ENCODE data around the gene DLX2. TPM values are rescaled to one million over a fixed set of nuclear protein-coding genes. Genes with fewer than 3 reads are reported as not detected.
A peak's percentile ranks its signal among the peaks of the same experiment; 100 is the strongest.

The DLX2 gene
- total RNA-seq, 4 donors from 2014 or later, result not detected

GRCh38 chr2:172098287-172098649 lies 4.4 kb downstream of the DLX2 start:
- Histone ChIP-seq H3K36me3 (no peaks in the 10 kb centered on the region), H3K9me3 (peaks cover 0 to 11% (median 0%) of the 10 kb centered on the region in 4 donors), H3K4me3 (no peak overlapping the region), H3K27ac (no peak overlapping the region), H3K27me3 (peaks cover 0 to 86% of the 10 kb centered on the region in 2 donors), H3K4me1 (peaks cover 4 to 78% (median 44%) of the 10 kb centered on the region in 4 donors)
- DNase-seq, result no peak
- TF ChIP-seq POLR2A (IDR thresholded peaks at IDR 0.05) (no peak), CTCF (IDR thresholded peaks at IDR 0.05) (no peak)

- DNase-seq, result no peak
- Histone ChIP-seq H3K4me3 (no peak overlapping the region), H3K9me3 (peaks cover 0 to 11% (median 0%) of the 10 kb centered on the region in 4 donors), H3K4me1 (peaks cover 4 to 73% (median 42%) of the 10 kb centered on the region in 4 donors), H3K27me3 (peaks cover 0 to 92% of the 10 kb centered on the region in 2 donors), H3K27ac (no peak overlapping the region), H3K36me3 (no peaks in the 10 kb centered on the region)
- TF ChIP-seq POLR2A (IDR thresholded peaks at IDR 0.05) (no peak), CTCF (IDR thresholded peaks at IDR 0.05) (no peak)
These were observed 5.1 kb downstream of the DLX2 start for GRCh38 chr2:172097557-172098131.

- peaks cover 0 to 100% of the 10 kb centered on the region in 2 donors for H3K27me3 ChIP-seq
- TF ChIP-seq POLR2A (IDR thresholded peaks at IDR 0.05) (no peak), CTCF (IDR thresholded peaks at IDR 0.05) (no peak)
- H3K9me3 ChIP-seq, result peaks cover 0 to 11% (median 0%) of the 10 kb centered on the region in 4 donors
- DNase-seq, result peak in 1 of 3 donors; percentile 51
- H3K27ac ChIP-seq, result no peak overlapping the region
- peak overlapping the region in 3 of 4 donors; percentile 18 to 35 (median 23) for H3K4me3 ChIP-seq
- H3K36me3 ChIP-seq, result no peaks in the 10 kb centered on the region
- peaks cover 4 to 66% (median 37%) of the 10 kb centered on the region in 4 donors for H3K4me1 ChIP-seq
These were observed 5.8 kb downstream of the DLX2 start for GRCh38 chr2:172096626-172097547.

- Histone ChIP-seq H3K27ac (no peak overlapping the region), H3K36me3 (no peaks in the 10 kb centered on the region), H3K27me3 (peaks cover 0 to 98% of the 10 kb centered on the region in 2 donors), H3K9me3 (peaks cover 0 to 11% (median 0%) of the 10 kb centered on the region in 4 donors), H3K4me3 (peak overlapping the region in 3 of 4 donors; percentile 18 to 35 (median 23)), H3K4me1 (peaks cover 4 to 57% (median 29%) of the 10 kb centered on the region in 4 donors)
- TF ChIP-seq CTCF (IDR thresholded peaks at IDR 0.05) (no peak), POLR2A (IDR thresholded peaks at IDR 0.05) (no peak)
- no peak for DNase-seq
These were observed 6.6 kb downstream of the DLX2 start for GRCh38 chr2:172095905-172096625.

- Histone ChIP-seq H3K4me3 (peak overlapping the region in 3 of 4 donors; percentile 36 to 45 (median 36)), H3K9me3 (peaks cover 0 to 11% (median 0%) of the 10 kb centered on the region in 4 donors), H3K36me3 (no peaks in the 10 kb centered on the region), H3K4me1 (peaks cover 4 to 50% (median 25%) of the 10 kb centered on the region in 4 donors), H3K27ac (no peak overlapping the region), H3K27me3 (peaks cover 0 to 98% of the 10 kb centered on the region in 2 donors)
- TF ChIP-seq POLR2A (IDR thresholded peaks at IDR 0.05), result no peak
- TF ChIP-seq CTCF (IDR thresholded peaks at IDR 0.05), result no peak
- DNase-seq, result peak; percentile 49 to 72 (median 63)
These were observed 7.4 kb downstream of the DLX2 start for GRCh38 chr2:172095146-172095904.

Measured in Peyer's patch (tissue), 4 donors.